GM18520 (cell line): Measurements from ENCODE around the gene MAPKAPK5.
"Not testable (repeated sequence)": the region's sequence is repeated elsewhere in the genome, so short reads cannot be mapped to it uniquely, and the experiment has no call there.

ENCODE experiments used
- ATAC-seq: cut with Tn5 transposase; IDR thresholded peaks from one replicate; pipeline ENCODE4 v1.9.1; 2021; ENCODE audit not compliant: unreplicated experiment

The MAPKAPK5 gene, protein sequence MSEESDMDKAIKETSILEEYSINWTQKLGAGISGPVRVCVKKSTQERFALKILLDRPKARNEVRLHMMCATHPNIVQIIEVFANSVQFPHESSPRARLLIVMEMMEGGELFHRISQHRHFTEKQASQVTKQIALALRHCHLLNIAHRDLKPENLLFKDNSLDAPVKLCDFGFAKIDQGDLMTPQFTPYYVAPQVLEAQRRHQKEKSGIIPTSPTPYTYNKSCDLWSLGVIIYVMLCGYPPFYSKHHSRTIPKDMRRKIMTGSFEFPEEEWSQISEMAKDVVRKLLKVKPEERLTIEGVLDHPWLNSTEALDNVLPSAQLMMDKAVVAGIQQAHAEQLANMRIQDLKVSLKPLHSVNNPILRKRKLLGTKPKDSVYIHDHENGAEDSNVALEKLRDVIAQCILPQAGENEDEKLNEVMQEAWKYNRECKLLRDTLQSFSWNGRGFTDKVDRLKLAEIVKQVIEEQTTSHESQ

DNA sequence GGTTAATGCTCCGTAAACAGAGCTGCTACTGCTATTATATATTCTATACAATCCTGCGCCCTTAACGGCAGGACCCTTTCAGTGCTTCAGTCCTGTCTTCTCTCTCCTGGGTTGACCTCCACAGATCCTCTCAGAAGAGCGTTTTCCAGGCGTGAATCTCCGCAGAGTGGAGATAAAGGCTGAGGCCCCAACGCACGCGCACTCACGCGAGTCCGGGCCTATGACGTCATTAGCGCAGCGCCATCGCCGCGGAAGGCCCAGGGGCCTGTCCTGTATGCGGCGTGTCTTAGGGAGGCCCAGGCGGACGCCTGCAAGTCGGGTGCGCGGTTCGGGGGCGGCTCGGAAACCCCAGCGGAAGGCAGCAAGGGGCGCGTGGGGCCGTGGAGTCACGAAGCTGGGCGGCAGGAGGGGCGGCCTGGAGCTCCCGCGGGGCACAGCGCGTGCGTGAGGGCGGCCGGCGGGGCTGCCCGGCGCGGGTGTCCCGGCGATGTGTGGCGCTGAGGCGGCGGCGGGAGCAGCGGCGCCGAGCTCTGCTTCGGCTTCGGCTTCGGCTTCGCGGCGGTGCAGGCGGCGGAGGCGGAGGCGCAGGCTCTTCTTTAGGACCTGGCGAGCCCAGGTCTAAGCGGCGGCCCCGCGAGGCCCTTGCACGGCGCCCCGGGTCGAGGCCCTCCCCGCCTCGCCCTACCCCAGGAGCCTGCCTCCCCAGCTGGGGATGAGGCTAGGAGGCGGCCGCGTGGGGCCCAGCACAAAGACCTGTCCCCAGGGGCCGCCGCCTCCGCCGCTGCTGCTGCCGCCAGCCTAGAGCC, at the start of gene MAPKAPK5:
TSS of gene MAPKAPK5 (plus strand) at position 479 of the 806 bp plus-strand sequence. CDS start 506 bp downstream, outside the sequence.
- peak; percentile 68 for ATAC-seq

DNA sequence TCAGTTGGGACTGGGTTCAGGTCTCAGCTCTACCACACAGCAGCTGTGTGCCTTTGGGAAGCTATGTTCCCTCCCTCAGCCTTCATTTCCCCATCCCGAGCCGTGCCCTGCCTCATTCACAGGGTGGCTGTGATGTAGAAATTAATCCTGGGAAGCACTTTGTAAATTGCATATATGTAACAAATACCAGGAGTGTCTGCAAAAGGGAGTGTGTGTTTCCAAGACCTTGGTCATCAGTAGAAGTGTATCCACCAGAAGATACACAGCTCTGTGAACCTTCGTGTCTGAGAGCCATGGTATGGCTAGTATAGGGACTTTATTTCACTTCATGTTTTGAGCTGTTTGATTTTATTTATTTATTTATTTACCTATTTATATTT, 49.2 kb upstream of the MAPKAPK5 start:
- ATAC-seq = no peak

DNA sequence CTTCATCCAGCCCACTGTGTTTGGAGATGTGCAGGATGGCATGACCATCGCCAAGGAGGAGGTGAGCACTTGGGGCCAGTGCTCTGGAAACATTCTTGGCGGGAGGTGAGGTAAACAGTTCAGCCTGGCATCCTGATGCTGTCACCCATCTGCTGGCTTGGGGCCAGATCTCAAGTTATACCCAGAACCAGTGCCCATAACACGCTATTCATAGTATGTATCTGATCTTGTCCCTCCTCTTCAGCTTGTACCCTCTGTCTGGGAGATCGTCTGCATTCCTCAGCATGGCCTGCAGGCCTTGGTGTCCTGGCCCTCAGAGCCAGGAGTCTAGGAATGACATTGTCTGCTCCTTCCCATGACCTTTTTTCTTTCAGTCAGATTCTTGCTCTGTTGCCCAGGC, 43.8 kb upstream of the MAPKAPK5 start:
- no peak for ATAC-seq

DNA sequence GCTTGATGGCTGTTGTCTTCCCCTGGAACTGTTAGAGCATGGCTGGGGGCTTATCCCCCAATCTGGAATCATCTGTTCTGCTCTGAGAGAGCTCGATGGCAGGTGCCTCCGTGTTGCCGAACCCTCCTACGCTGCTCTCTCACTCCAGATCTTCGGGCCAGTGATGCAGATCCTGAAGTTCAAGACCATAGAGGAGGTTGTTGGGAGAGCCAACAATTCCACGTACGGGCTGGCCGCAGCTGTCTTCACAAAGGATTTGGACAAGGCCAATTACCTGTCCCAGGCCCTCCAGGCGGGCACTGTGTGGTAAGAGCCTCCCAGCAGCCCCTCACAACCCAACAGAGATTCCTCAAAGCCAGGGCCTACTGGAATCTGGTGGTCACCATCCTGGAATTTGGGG, 42.3 kb upstream of the MAPKAPK5 start:
- no peak for ATAC-seq

DNA sequence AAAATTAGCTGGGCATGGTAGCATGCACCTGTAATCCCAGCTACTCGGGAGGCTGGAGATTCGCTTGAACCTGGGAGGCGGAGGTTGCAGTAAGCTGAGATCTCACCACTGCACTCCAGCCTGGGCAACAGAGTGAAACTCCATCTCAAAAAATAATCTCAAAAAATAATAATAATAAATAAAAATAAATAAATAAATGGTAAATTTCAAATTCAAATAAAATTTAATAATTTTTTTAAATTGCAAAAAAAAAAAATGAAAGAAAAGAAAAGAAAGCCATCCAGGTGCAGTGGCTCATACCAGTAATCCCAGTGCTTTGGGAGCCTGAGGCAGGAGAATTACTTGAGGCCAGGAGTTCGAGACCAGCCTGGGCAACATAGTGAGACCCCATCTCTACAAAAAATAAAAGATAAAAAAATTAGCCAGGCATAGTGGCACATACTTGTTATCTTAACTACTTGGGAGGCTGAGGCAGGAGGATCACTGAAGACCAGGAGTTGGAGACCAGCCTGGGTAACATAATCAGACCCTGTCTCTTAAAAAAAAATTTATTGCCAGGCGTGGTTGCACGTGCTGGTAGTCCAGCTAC, 38.9 kb upstream of the MAPKAPK5 start:
- ATAC-seq = no peak

DNA sequence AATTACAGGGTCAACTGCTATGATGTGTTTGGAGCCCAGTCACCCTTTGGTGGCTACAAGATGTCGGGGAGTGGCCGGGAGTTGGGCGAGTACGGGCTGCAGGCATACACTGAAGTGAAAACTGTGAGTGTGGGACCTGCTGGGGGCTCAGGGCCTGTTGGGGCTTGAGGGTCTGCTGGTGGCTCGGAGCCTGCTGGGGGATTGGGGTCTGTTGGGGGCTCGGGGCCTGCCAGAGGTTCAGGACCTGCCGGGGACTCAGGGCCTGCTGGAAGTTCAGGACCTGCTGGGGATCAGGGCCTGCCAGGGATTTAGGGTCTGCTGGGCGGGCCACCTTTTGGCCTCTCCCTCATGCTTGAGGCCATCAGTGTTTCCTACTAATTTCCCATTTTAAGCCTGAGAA, 38.2 kb upstream of the MAPKAPK5 start:
- no peak for ATAC-seq

DNA sequence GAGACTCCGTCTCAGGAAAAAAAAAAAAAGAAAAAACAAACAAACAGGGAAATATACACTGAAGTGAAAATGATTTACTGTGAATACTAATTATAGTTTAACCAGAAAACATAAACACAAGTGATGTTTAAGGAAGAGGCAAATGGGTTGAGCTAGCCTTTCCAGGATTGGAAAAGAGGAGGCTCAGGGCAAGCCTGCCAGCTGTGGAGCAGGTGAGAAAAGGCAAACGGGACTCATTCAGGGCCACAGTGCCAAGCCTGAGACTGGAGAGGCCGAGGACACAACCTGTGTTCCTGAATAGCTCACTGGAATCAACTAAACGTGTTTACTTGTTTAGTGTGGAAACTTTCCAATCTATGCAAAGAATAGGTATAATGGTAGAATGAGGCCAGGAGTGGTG, 35.7 kb upstream of the MAPKAPK5 start:
- ATAC-seq = no peak

DNA sequence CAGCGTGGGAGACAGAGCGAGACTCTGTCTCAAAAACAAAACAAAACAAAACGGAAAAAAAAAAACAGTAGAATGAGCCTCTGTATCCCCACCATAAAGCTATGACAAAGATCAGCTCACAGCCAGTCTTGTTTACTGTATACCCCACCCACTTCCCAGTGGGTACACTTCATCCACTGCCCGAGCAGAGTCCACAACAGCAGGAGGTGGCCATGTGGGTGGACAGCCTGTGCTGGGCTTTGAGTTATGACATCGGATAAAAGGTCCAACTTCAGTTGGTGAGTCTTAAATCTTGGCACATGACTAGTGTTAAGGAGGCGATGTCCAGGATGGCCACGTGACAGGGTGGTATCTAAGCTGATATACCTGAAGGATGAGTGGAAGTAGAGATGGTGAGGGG, 34.8 kb upstream of the MAPKAPK5 start:
- ATAC-seq = no peak

DNA sequence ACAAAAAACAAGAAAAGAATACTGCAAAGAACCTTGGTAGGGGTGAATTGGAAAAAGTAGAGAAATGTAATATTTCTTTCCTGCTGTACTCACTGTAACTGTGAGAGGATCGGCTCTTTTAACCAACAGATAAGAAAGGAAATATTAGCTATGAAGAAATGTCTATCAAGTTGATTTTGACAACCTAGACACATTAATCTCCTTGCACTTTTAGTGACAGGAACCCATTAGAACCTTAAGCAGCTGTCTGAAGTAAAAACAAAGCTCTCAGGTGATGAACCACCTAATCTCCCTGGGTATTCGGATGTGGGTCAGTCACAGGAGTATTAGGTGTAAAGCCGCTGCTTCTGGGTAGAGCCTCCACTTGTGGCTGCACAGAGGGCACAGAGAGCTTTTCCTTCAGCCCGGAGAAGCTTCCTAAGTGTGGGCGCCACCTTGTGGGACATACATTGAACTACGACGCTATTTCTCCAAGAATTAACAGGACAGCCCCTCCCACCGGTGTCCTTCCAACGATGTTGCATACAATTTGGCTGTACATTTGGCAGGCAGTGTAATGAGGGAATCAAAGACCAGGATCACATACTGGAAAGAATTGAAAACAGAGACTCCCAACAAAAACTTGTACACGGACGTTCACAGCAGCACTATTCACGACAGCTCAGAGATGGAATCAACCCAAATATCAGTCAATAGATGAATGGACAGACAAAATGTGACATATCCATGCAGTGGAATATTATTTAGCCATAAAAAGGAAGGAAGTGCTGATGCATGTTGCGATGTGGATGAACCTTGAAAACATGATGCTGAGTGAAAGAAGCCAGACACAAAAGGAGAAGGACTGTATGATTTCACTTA, 28.9 kb upstream of the MAPKAPK5 start:
- peak; percentile 70 for ATAC-seq

DNA sequence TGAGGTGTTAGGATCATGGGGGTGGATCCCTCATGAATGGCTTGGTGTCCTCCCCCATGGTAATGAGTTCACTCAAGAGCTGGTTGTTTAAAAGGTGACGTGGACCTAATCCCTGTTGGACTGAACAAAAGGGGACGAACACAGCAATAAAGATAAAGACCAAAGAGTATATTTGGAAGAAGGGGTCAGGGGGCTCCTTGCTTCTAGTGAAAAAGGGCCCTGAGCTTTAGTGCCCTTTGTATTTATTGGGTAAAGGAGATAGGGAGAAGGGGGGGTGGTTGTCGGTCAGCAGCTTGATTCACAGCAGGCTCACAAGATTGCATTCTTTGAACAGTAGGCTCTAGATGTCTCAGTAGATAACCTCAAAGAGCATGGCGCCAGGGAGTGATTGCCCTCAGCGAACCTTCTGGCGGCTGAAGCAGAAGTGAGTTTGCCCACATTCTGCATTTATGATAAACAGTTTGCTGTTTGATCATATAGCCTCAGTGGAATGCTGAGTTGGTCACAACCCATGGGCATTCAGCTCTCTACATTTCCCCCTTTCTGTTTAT, 25.9 kb upstream of the MAPKAPK5 start:
- ATAC-seq = no peak

DNA sequence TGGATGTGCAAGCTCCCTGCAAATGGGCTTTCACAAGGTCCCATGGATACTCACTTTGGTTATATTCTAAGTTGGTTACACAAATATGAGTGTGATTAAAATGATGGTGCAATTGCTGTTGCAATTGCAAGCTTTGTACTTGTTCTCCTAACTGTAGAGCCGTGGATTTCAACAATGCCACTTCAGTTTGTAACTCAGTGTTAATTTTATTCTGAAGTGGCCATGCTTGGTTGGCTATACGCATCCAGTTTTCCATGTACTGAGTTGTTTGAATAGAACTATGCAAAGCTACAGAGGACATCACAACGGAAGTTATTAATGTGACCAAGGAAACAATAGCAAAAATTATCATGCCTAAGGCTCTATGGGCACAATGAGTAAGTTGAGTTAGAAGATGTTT, 25.1 kb upstream of the MAPKAPK5 start:
- ATAC-seq = not testable (repeated sequence)

DNA sequence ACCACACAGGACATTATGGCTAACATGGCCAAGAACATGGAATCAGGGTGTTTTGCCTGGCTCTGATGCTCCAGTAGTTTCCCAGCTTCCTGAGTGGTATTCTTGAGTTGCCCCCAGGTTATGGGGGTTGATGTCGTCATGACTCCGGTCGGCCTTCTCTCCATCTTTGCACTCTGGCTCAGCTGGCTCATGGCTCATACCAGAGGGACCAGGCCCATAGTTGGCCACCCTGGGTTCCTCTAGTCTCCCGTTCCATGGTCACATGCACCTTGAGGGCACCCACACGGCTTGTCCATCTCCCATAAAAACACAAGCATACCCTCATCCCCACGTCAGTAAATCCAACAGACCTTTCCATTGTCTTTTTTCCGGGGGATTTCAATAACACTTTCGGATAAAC, 23.7 kb upstream of the MAPKAPK5 start:
- no peak for ATAC-seq

DNA sequence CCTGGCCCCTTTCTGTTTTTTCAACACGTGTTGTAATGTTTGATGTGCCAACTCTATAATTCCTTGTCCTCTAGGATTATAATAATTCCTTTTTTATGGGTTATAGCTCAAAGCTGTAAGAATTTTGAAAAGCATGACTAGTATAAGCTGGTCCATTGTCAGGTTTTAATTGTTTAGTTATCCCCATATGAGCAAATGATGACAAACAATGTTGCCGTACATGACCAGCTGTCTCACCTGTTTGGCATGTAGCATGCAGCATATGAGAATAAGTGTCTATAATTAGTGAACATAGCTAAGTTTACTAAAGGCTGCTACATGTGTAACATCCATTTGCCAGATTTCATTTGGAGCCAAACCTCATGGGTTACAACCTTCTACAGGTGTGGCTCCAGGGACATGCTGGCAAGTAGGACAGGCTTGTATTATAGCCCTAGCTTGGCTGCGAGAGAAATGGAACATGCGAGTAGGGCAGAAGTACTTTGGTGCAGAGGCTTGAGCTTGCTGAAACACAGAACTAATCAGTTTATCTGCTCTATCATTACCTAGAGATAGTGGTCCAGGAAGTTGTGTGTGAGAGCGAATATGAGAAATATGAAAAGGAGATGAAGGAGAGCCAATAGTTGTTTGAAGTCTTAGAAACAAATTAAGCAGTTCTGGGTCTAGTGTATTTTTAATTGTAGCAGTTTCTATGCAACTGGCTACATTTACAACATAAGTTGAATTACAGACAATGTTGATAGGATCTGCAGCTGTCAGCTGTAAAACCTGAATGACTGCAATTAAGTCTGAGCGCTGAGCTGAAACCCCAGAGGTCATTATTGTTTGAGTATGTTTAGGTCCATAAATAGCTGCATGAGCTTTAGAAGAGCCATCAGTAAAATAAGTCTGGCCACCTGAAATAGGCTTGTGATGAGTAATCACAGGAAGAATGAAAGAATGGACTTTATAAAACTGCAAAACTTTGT, 22.6 kb upstream of the MAPKAPK5 start:
- no peak for ATAC-seq

DNA sequence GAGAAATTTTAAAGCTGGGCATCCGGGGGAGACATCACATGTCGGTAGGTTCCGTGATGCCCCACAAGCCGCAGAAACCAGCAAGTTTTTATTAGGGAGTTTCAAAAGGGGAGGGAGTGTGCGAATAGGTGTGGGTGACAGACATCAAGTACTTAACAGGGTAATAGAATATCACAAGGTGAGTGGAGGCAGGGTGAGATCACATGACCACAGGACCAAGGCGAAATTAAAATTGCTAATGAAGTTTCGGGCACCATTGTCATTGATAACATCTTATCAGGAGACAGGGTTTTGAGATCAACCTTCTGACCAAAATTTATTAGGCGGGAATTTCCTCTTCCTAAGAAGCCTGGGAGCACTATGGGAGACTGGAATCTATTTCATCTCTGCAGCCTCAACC, 21.2 kb upstream of the MAPKAPK5 start:
- ATAC-seq = not testable (repeated sequence)

DNA sequence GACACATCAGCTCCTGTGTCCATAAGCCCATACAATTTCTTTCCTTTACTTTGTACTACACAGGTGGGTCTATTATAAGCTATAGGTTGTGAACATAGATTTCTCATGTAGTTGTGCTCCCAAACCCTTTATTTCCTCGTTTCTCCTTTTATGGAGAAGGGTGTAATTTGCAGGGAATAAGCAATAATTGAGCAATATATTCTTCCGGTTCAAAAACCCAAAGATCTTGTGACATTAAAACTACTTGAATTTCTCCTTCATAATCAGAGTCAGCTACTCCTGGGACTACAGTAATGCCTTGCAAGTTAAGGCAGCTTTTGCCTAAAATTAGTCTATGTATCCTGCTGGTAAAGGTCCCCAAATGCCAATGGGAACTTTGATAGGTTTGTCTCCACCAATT, 19.1 kb upstream of the MAPKAPK5 start:
- ATAC-seq = no peak

DNA sequence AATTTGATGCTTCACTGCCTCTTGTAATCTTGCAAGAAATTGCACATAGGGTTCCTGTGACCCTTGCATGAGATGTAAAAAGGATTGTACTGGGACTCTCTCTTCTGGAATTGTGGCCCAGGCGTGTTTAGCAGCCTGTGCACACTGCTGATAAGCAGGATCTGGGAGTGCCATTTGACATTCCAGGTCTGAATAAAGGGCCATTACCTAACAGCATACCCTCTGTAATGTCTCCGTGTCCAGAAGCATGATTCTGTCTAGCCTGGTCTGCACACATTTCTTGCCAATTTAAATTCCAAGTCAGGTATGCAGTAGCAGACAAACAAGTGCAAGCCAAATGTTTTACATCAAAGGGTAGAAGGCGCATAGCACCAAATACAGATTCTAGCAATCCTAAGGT, 18.1 kb upstream of the MAPKAPK5 start:
- no peak for ATAC-seq

DNA sequence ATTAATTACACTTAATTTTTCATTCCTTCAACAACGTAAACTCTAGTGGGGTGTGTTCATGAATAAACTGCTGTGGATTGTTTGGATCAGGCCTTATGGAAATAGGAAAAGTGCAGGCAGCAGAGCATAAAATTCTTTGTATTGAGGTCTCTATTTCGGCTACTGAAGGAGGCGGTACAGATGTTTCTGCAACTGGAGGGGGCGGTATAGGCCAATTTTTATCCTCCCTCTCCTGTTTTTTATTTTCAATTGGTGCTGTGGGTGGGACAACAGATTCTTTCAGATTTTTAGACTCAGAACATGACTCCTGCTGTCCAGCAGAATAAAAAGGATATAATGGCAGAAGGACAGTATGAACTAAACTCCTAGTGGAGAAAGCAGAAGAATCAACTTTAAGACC, 17.7 kb upstream of the MAPKAPK5 start:
- not testable (repeated sequence) for ATAC-seq

DNA sequence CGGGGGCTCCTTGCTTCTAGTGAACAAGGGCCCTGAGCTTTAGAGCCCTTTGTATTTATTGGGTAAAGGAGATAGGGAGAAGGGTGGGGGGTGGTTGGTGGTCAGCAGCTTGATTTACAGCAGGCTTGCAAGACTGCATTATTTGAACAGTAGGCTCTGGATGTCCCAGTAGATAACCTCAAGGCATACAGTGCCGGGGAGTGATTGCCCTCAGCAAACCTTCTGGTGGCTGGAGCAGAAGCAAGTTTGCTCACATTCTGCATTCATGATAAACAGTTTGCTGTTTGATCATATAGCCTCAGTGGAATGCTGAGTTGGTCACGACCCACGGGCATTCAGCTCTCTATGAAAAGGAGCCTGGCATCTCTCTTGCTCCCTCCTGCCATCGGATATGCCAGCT, 16.5 kb upstream of the MAPKAPK5 start:
- ATAC-seq = no peak

DNA sequence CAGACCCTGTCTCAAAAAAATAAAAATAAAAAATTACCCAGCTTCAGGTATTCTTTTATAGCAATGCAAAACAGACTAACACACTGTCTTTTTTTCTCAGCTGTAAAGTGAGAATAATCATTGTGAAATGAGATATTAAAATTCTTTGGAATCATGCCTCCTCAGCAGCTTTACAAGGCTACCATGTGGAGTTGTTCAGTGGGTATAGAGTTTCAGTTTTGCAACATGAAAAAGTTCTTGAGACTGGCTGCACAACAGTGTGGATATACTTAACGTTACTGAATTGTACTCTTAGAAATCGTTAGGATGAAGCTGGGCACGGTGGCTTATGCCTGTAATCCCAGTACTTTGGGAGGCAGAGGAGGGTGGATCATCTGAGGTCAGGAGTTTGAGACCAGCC, 15.7 kb upstream of the MAPKAPK5 start:
- ATAC-seq = no peak
